Effector memory CD8-positive, alpha-beta T cell (primary cell): ENCODE results near the gene HSPG2.
"Not testable (repeated sequence)": the region's sequence is repeated elsewhere in the genome, so short reads cannot be mapped to it uniquely, and the experiment has no call there.

Source experiments
- ATAC-seq: fragments of 150-1000 bp; cut with Tn5 transposase; replicated peaks from 2 replicates; pipeline ENCODE4 v1.10.0; 2021; ENCODE audit warnings: mild to moderate bottlenecking, moderate library complexity
- DNase-seq, 3 experiments: peaks; one replicate each; pipeline ENCODE4 v3.0.0; 2021
- H3K27ac Mint-ChIP-seq, 2 donors: one replicate each; pipeline ENCODE4 v1.8.0; 2022; ENCODE audit warnings: mild to moderate bottlenecking in 2 of 2, mixed read lengths in 2 of 2, moderate library complexity in 2 of 2
- H3K27me3 Mint-ChIP-seq, 2 donors: one replicate each; pipeline ENCODE4 v1.8.0; 2022; ENCODE audit warnings: mixed read lengths in 2 of 2
- H3K36me3 Mint-ChIP-seq: one replicate; pipeline ENCODE4 v1.8.0; 2022; ENCODE audit warnings: mild to moderate bottlenecking, moderate library complexity, mixed read lengths; ENCODE audit not compliant: insufficient read depth
- H3K4me1 Mint-ChIP-seq, 2 donors: one replicate each; pipeline ENCODE4 v1.8.0; 2022; ENCODE audit warnings: low read depth in 2 of 2, mixed read lengths in 2 of 2
- H3K4me3 Mint-ChIP-seq, 2 donors: one replicate each; pipeline ENCODE4 v1.8.0; 2022; ENCODE audit warnings: mild to moderate bottlenecking in 2 of 2, mixed read lengths in 2 of 2, moderate library complexity in 2 of 2
- H3K9me3 Mint-ChIP-seq, 2 donors: one replicate each; pipeline ENCODE4 v1.8.0; 2022; ENCODE audit warnings: mixed read lengths in 2 of 2

The HSPG2 gene

DNA sequence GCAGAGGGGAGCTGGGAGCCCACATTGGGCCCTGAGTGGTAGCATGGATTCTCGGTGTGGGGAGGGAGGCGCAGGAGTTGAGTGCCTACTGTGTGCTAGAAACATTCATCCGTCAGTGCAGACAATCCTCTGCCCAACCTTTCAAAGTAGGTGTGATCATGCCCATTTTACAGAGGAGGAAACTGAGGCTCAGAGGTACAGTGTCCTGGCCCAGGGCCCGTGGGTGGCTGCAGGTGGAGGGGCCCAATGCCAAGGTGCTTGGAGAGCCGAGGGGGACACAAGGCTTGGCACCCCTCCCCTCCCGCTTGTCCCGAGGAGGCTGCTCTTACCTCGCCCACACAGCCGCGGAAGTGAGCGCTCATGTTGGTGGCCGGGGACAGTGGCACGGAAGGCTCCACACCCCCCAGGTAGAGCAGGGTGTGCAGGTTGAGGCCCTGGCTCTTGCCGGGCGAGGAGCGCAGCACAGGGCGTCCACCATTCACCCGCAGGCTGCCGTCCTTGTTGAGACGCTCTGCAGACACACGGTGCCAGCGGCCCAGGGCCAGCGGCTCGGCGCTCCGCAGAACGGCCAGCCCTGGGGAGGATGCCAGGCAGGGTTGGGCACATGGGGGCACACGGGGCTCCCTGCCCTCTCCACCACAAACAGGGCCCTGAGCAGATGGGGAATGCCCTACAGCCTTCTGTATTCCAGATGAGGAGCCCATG lies 108.5 kb downstream of the HSPG2 start:
- Mint-ChIP-seq H3K4me3 (no peak overlapping the region), H3K27me3 (peaks cover 0 to 21% of the 10 kb centered on the region in 2 donors), H3K9me3 (peaks cover 0 to 3% of the 10 kb centered on the region in 2 donors), H3K36me3 (no peaks in the 10 kb centered on the region), H3K4me1 (peaks cover 0 to under 1% of the 10 kb centered on the region in 2 donors), H3K27ac (no peak overlapping the region)
- ATAC-seq (no peak), DNase-seq (no peak)

DNA sequence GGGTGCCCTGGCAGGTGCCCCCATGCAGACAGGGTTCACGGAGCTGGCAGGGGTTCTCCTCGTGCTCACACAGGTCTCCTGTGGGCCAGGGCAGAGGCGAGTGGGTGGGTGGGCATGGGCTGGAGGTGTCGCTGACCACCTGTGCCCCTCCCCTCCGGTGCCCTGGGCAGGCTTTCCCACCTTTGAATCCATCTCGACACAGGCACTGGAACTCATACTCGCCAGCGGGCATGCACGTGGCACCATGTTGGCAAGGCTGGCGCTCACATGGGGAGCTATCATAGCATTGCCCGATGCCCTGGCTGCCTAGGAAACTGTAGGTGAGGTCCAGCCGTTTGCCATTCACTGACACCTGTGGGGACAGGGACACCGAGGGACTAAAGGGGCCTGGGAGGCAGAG lies 109.0 kb downstream of the HSPG2 start:
- Mint-ChIP-seq H3K4me3 (no peak overlapping the region), H3K36me3 (no peaks in the 10 kb centered on the region), H3K27ac (no peak overlapping the region), H3K27me3 (peaks cover 0 to 25% of the 10 kb centered on the region in 2 donors), H3K4me1 (peaks cover 0 to 1% of the 10 kb centered on the region in 2 donors), H3K9me3 (peaks cover 0 to 3% of the 10 kb centered on the region in 2 donors)
- ATAC-seq = no peak
- DNase-seq = no peak

DNA sequence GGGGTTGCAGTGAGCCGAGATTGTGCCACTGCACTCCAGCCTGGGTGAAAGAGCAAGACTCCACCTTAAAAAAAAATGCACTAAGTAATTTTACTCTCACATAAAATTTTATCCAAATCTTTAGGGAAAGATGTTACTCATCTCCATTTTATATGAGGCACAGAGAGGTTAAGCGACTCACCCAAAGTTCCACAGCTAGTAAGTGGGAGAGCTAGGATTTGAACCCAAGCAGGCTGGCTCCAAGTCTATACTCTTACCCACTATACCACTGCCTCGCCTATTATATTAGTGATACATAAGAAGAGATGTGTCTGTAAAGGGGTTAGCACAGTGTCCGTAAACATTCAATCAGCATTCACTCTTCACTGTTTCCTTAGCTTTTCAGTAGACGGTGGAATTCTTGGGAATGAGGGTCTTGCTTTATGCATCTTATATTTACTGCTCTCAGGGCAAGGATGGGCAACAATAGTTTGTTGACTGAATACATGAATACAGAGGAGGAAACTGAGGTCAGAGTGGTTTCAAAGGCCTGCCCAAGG lies 109.9 kb downstream of the HSPG2 start:
- peaks cover 0 to 1% of the 10 kb centered on the region in 2 donors for H3K4me1 Mint-ChIP-seq
- DNase-seq = no peak
- H3K27ac Mint-ChIP-seq = no peak overlapping the region
- H3K36me3 Mint-ChIP-seq = no peaks in the 10 kb centered on the region
- no peak overlapping the region for H3K4me3 Mint-ChIP-seq
- H3K27me3 Mint-ChIP-seq = peaks cover 0 to 26% of the 10 kb centered on the region in 2 donors
- H3K9me3 Mint-ChIP-seq = no peaks in the 10 kb centered on the region
- no peak for ATAC-seq

DNA sequence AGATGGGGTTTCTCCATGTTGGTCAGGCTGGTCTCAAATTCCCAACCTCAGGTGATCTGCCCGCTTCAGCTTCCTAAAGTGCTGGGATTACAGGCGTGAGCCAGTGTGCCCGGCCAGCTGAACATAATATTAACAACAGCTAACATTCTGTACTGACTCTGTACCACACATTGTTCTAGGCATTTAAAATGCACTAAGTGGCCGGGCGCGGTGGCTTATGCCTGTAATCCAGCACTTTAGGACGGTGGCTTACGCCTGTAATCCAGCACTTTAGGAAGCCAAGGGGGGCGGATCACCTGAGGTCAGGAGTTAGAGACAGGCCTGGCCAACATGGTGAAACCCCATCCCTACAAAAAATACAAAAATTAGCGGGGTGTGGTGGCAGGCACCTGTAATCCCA lies 110.4 kb downstream of the HSPG2 start:
- H3K4me3 Mint-ChIP-seq, H3K36me3 Mint-ChIP-seq, ATAC-seq, H3K9me3 Mint-ChIP-seq, H3K4me1 Mint-ChIP-seq, H3K27ac Mint-ChIP-seq, DNase-seq: not testable (repeated sequence)
- peaks cover 0 to 31% of the 10 kb centered on the region in 2 donors for H3K27me3 Mint-ChIP-seq

DNA sequence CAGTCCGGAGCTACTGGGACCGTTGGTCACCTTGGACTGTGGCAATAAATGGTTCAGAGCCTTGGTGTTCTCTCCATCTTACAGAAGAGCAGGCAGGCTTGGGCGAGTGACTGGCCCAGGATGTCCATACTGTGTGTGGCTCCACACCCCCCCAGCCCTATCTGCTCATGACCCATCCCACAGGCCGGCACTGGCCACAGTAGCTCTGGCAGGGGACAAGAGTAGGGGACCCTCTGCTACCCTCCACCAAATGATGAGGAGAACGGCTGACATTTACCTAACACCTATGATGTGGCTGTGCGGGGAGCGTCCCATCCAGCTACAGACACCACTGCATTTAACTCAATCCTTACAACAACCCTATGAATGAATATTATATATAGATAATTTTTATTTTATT lies 111.7 kb downstream of the HSPG2 start:
- Mint-ChIP-seq H3K9me3 (no peaks in the 10 kb centered on the region), H3K27me3 (peaks cover 0 to 33% of the 10 kb centered on the region in 2 donors), H3K27ac (no peak overlapping the region), H3K36me3 (no peaks in the 10 kb centered on the region), H3K4me1 (peaks cover 0 to 1% of the 10 kb centered on the region in 2 donors), H3K4me3 (no peak overlapping the region)
- ATAC-seq = no peak
- no peak for DNase-seq

DNA sequence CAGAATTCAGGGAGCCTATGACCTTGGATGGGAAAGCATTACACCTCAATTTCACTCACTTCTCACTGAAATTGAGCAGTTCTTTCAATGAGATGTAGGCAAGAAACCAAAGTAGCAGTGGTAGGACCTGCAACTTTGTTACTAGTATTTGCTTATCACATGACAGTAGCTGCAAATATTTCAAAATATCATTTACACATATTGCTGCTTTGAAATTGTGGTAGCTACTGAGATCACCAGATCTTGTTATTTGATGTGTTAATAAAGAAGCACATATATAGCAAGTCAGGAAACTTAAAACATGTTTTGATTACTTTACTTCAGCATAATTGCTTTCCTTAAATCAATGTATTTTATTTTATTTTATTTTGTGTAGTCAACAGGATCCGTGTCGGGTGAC lies 112.2 kb downstream of the HSPG2 start:
- no peak for DNase-seq
- Mint-ChIP-seq H3K27ac (no peak overlapping the region), H3K27me3 (peaks cover 0 to 33% of the 10 kb centered on the region in 2 donors), H3K36me3 (no peaks in the 10 kb centered on the region), H3K9me3 (no peaks in the 10 kb centered on the region), H3K4me3 (no peak overlapping the region), H3K4me1 (peaks cover 0 to 1% of the 10 kb centered on the region in 2 donors)
- no peak for ATAC-seq

- Mint-ChIP-seq H3K36me3 (no peaks in the 10 kb centered on the region), H3K27me3 (peaks cover 0 to 33% of the 10 kb centered on the region in 2 donors), H3K9me3 (no peaks in the 10 kb centered on the region), H3K27ac (peak overlapping the region in 1 of 2 donors; percentile 58), H3K4me1 (peaks cover 0 to 1% of the 10 kb centered on the region in 2 donors), H3K4me3 (no peak overlapping the region)
- ATAC-seq = no peak
- DNase-seq = no peak
These were observed 113.0 kb downstream of the HSPG2 start for GRCh38 chr1:21823980-21824702.

DNA sequence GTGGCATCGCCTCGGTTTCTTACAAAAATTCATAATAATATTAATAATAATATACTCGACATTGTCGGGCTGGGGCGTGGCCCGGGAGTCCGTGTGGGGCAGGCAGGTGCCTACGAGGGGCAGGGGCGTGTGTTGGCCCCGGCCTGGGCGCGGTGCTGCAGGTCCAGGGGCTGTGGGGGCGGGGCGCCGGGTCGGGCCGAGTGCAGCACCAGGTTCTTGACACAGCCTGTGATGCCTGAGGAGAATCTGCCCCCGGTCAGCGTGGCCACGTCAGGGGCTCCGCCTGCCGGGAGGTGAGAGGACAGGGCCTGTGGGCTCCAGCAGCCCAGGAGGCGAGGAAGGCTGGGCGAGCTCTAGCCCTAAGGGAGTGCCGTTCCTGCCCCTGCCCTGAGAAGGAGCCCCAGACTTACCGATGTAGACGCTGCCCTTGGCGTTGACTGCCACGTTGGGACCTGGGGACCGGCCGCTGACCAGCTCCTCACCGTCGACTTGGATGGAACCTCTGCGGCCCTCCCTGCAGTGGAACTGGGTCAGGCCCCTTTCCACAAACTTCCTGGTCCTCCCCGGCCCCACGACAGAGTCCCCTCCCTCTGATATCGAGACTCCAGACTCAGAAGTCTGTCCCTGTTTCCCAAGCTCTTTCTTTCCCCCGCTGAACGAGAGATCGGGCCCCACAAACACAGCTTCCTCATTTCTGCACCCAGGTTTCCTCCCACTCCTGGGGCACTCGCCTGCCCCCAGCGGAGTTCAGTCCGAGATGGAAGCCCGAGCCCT lies 113.7 kb downstream of the HSPG2 start:
- Mint-ChIP-seq H3K27ac (peak overlapping the region in 1 of 2 donors; percentile 58), H3K27me3 (peaks cover 0 to 29% of the 10 kb centered on the region in 2 donors), H3K4me3 (no peak overlapping the region), H3K9me3 (no peaks in the 10 kb centered on the region), H3K36me3 (no peaks in the 10 kb centered on the region), H3K4me1 (peaks cover 0 to 3% of the 10 kb centered on the region in 2 donors)
- ATAC-seq (no peak), DNase-seq (no peak)

- Mint-ChIP-seq H3K9me3 (no peaks in the 10 kb centered on the region), H3K4me1 (peaks cover 0 to 3% of the 10 kb centered on the region in 2 donors), H3K27ac (no peak overlapping the region), H3K4me3 (no peak overlapping the region), H3K27me3 (peaks cover 0 to 19% of the 10 kb centered on the region in 2 donors), H3K36me3 (no peaks in the 10 kb centered on the region)
- ATAC-seq = no peak
- no peak for DNase-seq
These were observed 114.8 kb downstream of the HSPG2 start for GRCh38 chr1:21822349-21822748.

GRCh38 chr1:21821385-21822019 lies 115.6 kb downstream of the HSPG2 start:
- Mint-ChIP-seq H3K4me1 (peaks cover 0 to 3% of the 10 kb centered on the region in 2 donors), H3K9me3 (no peaks in the 10 kb centered on the region), H3K27ac (no peak overlapping the region), H3K4me3 (no peak overlapping the region), H3K36me3 (no peaks in the 10 kb centered on the region), H3K27me3 (peaks cover 0 to 17% of the 10 kb centered on the region in 2 donors)
- DNase-seq = no peak
- no peak for ATAC-seq

GRCh38 chr1:21820597-21821232 lies 116.4 kb downstream of the HSPG2 start:
- Mint-ChIP-seq H3K9me3 (no peaks in the 10 kb centered on the region), H3K27ac (no peak overlapping the region), H3K4me1 (peaks cover 0 to 3% of the 10 kb centered on the region in 2 donors), H3K27me3 (peaks cover 0 to 17% of the 10 kb centered on the region in 2 donors), H3K36me3 (no peaks in the 10 kb centered on the region), H3K4me3 (no peak overlapping the region)
- no peak for DNase-seq
- ATAC-seq = no peak

GRCh38 chr1:21818656-21819055 lies 118.5 kb downstream of the HSPG2 start:
- peak; percentile 50 for ATAC-seq
- Mint-ChIP-seq H3K4me1 (peaks cover 0 to 4% of the 10 kb centered on the region in 2 donors), H3K36me3 (no peaks in the 10 kb centered on the region), H3K4me3 (no peak overlapping the region), H3K27ac (no peak overlapping the region), H3K9me3 (no peaks in the 10 kb centered on the region), H3K27me3 (peaks cover 6 to 24% of the 10 kb centered on the region in 2 donors)
- no peak for DNase-seq
